Osteoblast (primary cell): ENCODE measurements around the gene TRIM10. TPM values are rescaled to one million over a fixed set of nuclear protein-coding genes. Genes with fewer than 3 reads are reported as not detected.

Source experiments
- DNase-seq: peaks from one replicate; pipeline ENCODE4 v3.0.0; 2011; ENCODE audit warnings: low spot score, mixed read lengths; ENCODE audit not compliant: insufficient read length; ENCODE audit errors: missing footprints
- H2AFZ ChIP-seq: 2 replicates; pipeline ENCODE4 v1.6.0; 2011; ENCODE audit warnings: mild to moderate bottlenecking, low read length
- H3K27ac ChIP-seq: 2 replicates; pipeline ENCODE4 v1.5.1; 2011; ENCODE audit warnings: mild to moderate bottlenecking, low read depth, low read length, moderate library complexity
- H3K27me3 ChIP-seq: 2 replicates; pipeline ENCODE4 v1.6.0; 2012; ENCODE audit warnings: mild to moderate bottlenecking, control low read depth, inconsistent platforms, low read length, moderate library complexity; ENCODE audit not compliant: insufficient read depth
- H3K36me3 ChIP-seq: 2 replicates; pipeline ENCODE4 v1.5.1; 2011; ENCODE audit warnings: mild to moderate bottlenecking, low read length, control low read depth, moderate library complexity; ENCODE audit not compliant: insufficient read depth
- H3K4me1 ChIP-seq: 2 replicates; pipeline ENCODE4 v1.5.1; 2011; ENCODE audit warnings: mild to moderate bottlenecking, low read length, control low read depth, moderate library complexity; ENCODE audit not compliant: insufficient read depth
- H3K4me2 ChIP-seq: 2 replicates; pipeline ENCODE4 v1.6.0; 2011; ENCODE audit warnings: mild to moderate bottlenecking, low read length; ENCODE audit not compliant: insufficient read depth
- H3K4me3 ChIP-seq: fragments of 200-600 bp; sonication (generic); 3 replicates; pipeline ENCODE4 v1.5.1; 2012; ENCODE audit warnings: mild to moderate bottlenecking, low read length, inconsistent platforms; ENCODE audit not compliant: insufficient read depth
- H3K79me2 ChIP-seq: 2 replicates; pipeline ENCODE4 v1.6.0; 2012; ENCODE audit warnings: mild to moderate bottlenecking, low read length, control low read depth, inconsistent platforms; ENCODE audit not compliant: insufficient read depth
- H3K9me3 ChIP-seq: 2 replicates; pipeline ENCODE4 v1.5.1; 2011; ENCODE audit warnings: low read depth, low read length, control low read depth
- H4K20me1 ChIP-seq: 2 replicates; pipeline ENCODE4 v1.6.0; 2012; ENCODE audit warnings: mild to moderate bottlenecking, low read length, control low read depth; ENCODE audit not compliant: insufficient read depth
- total RNA-seq: library from RNA; depleted of rRNA; stranded (reverse); fragments of >200 nt; gene quantifications from 2 replicates; pipeline ENCODE4 v1.2.3, GENCODE V29; 2012
- TF ChIP-seq, protein P1 (sequence below): IDR thresholded peaks from 2 replicates; pipeline ENCODE4 v1.5.1; 2011; ENCODE audit warnings: mild to moderate bottlenecking, low read depth, low read length, moderate library complexity; ENCODE audit errors: extremely low read depth

The TRIM10 gene
- total RNA-seq, 1 donor = not detected

DNA sequence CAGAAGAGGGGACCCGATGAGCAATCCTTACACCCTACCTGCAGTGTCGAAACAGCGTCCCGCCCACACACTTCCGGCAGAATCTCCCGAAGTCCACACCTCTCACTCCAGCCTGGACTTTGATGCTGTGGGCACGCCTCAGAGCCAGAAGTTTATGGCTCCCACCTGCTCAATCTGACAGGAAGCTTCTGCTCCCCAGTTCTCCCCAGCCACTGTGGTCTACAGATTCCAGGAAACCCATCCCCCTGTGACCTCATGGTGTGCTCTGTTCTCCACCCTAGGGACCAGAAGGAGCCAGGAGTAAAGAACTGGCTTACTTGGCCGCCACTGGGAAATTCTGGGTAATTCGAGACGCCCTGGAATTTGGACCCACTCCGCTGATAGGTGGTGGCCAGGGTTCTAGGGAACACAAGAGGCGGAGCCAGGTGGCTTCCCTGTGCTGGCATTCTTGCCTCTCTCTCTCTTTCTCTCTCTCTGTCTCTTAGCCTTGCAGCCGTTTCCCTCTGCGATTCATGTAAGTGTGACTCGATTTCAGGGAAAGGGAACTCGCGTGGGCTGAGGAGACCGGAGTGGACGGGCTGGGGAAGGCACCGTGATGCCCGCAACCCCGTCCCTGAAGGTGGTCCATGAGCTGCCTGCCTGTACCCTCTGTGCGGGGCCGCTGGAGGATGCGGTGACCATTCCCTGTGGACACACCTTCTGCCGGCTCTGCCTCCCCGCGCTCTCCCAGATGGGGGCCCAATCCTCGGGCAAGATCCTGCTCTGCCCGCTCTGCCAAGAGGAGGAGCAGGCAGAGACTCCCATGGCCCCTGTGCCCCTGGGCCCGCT lies 2.3 kb upstream of the TRIM10 start, which contains the start of gene TRIM15:
Gene TRIM15 (plus strand): TSS at position 457 of the 828 bp plus-strand sequence. CDS start 139 bp downstream, at position 596.
- Histone ChIP-seq H3K9me3 (no peaks in the 10 kb centered on the region), H3K36me3 (no peaks in the 10 kb centered on the region), H3K4me1 (no peaks in the 10 kb centered on the region), H3K79me2 (no peaks in the 10 kb centered on the region), H3K27ac (no peak within 1 kb of the TSS), H3K4me3 (no peak within 1 kb of the TSS), H3K4me2 (no peak within 1 kb of the TSS), H2AFZ (no peak within 1 kb of the TSS), H3K27me3 (peaks cover 23% of the 10 kb centered on the region), H4K20me1 (no peaks in the 10 kb centered on the region)
- TF ChIP-seq, protein P1, sequence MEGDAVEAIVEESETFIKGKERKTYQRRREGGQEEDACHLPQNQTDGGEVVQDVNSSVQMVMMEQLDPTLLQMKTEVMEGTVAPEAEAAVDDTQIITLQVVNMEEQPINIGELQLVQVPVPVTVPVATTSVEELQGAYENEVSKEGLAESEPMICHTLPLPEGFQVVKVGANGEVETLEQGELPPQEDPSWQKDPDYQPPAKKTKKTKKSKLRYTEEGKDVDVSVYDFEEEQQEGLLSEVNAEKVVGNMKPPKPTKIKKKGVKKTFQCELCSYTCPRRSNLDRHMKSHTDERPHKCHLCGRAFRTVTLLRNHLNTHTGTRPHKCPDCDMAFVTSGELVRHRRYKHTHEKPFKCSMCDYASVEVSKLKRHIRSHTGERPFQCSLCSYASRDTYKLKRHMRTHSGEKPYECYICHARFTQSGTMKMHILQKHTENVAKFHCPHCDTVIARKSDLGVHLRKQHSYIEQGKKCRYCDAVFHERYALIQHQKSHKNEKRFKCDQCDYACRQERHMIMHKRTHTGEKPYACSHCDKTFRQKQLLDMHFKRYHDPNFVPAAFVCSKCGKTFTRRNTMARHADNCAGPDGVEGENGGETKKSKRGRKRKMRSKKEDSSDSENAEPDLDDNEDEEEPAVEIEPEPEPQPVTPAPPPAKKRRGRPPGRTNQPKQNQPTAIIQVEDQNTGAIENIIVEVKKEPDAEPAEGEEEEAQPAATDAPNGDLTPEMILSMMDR = no peak
- DNase-seq = no peak

DNA sequence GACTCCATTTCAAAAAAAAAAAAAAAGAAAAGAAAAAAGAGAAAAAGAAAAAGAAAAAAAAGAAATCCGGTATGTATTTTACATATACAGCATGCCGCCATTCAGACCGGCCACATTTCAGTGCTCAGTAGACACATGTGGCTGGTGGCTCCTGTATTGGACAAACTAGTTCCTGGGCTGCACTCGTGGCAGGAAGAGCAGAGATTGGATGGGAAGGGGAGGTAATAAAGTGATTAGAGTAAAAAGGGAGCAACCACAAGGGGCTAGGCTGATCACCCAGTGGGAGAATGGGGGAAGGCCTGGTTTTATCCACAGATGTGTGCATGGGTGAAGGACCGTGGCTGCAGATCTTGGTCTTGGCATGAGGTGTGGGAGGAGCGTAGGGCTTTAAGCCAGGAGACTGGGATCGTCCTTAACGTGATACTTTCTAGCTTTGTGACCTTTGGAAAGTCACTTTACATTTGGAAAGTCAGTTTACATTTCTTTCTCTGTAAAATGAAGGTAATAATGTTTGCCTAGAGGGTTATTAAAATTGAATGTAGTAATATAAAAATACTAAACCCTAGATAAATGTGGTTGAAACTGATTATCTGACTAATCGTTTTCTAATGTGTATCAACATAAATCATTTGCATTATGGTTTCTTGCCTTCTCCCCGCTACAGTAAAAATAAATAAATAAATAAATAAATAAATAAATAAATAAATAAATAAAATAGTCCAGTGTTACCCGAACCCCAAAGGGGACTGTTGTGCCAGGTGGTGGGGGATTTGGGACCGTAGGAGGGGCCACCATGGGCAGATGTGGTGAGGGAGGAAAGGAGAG lies 1.5 kb upstream of the TRIM10 start:
- no peaks in the 10 kb centered on the region for H3K79me2 ChIP-seq
- no peak overlapping the region for H2AFZ ChIP-seq
- H3K36me3 ChIP-seq = no peaks in the 10 kb centered on the region
- H3K4me2 ChIP-seq = no peak overlapping the region
- DNase-seq = no peak
- H3K27ac ChIP-seq = no peak overlapping the region
- TF ChIP-seq, protein P1 = no peak
- H4K20me1 ChIP-seq = no peaks in the 10 kb centered on the region
- no peaks in the 10 kb centered on the region for H3K9me3 ChIP-seq
- peaks cover 14% of the 10 kb centered on the region for H3K27me3 ChIP-seq
- no peaks in the 10 kb centered on the region for H3K4me1 ChIP-seq
- H3K4me3 ChIP-seq = no peak overlapping the region

DNA sequence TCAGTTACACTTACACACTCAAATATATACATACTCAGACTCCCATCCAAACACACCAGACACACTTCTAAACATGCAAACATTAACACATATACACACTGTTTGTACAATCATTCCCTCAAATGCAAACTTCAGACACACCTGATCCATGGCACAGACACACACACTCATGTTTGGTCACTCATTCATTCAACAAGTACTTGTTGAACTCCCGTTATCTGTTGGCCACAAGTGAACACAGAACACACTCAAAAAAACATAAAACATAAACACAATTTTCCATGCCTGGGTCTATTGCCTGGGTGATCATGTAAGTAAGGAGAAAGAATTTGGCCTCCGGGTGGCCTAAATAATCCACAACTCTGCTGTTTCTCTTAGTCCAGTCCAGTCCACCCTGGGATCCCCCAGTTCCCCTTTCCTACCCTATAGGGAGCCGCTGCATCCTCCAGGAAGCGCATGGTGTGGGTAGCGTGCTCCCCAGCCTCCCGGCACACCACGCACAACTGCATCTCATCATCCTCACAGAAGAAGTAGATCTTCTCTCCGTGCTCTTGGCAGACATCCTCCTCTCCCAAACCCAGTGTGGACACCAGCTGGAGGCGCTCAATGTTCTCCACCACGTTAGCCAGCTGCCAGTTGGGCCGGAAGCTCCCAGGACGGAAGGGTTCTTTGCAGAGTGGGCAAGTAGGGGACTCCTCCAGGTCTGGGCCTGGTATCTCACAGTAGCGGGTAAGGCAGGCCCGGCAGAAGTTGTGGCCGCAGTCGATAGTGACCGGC lies 815 bp downstream of the TRIM10 start:
- Histone ChIP-seq H4K20me1 (no peaks in the 10 kb centered on the region), H3K4me1 (peaks cover 14% of the 10 kb centered on the region), H3K27ac (no peak overlapping the region), H3K79me2 (no peaks in the 10 kb centered on the region), H2AFZ (no peak overlapping the region), H3K9me3 (no peaks in the 10 kb centered on the region), H3K4me2 (no peak overlapping the region), H3K36me3 (no peaks in the 10 kb centered on the region), H3K4me3 (no peak overlapping the region), H3K27me3 (peaks cover 8% of the 10 kb centered on the region)
- TF ChIP-seq, protein P1 = no peak
- no peak for DNase-seq
